GM11168 (cell line): ENCODE data around the gene ANKRD29.

ENCODE experiments used
- in situ Hi-C: fragments of 300-500 bp; cut with MboI; formaldehyde crosslinking; loops from one replicate; pipeline ENCODE4 v1.12.0; 2022; ENCODE audit warnings: low sequenced_read_pairs; ENCODE audit not compliant: unreplicated experiment

ANKRD29 gene

GRCh38 chr18:23688528-23688927, 25.8 kb upstream of the ANKRD29 start:
- in situ Hi-C loops, result no loop called here

- in situ Hi-C loops, result no loop called here
These were observed 21.9 kb upstream of the ANKRD29 start for GRCh38 chr18:23684515-23685197.

- in situ Hi-C loops, result no loop called here
These were observed 21.0 kb upstream of the ANKRD29 start for GRCh38 chr18:23683671-23684070.

GRCh38 chr18:23683155-23683554, 20.4 kb upstream of the ANKRD29 start:
- in situ Hi-C loops, result no loop called here

- in situ Hi-C loops, result no loop called here
These were observed 19.8 kb upstream of the ANKRD29 start for GRCh38 chr18:23682472-23682871.

GRCh38 chr18:23682045-23682444, 19.3 kb upstream of the ANKRD29 start:
- in situ Hi-C loops, result no loop called here

GRCh38 chr18:23675896-23676295, 13.2 kb upstream of the ANKRD29 start:
- in situ Hi-C loops, result no loop called here

- in situ Hi-C loops, result no loop called here
These were observed 12.5 kb upstream of the ANKRD29 start for GRCh38 chr18:23675236-23675635.

- in situ Hi-C loops, result no loop called here
These were observed 11.0 kb upstream of the ANKRD29 start for GRCh38 chr18:23673725-23674124.

- in situ Hi-C loops, result no loop called here
These were observed 8.9 kb upstream of the ANKRD29 start for GRCh38 chr18:23671564-23671963.

GRCh38 chr18:23669804-23670405, 7.2 kb upstream of the ANKRD29 start:
- in situ Hi-C loops, result no loop called here

- in situ Hi-C loops, result no loop called here
These were observed 6.6 kb upstream of the ANKRD29 start for GRCh38 chr18:23669202-23669766.

GRCh38 chr18:23668731-23669130, 6.0 kb upstream of the ANKRD29 start:
- in situ Hi-C loops, result no loop called here

- in situ Hi-C loops, result no loop called here
These were observed 4.4 kb upstream of the ANKRD29 start for GRCh38 chr18:23667114-23667513.

- in situ Hi-C loops, result no loop called here
These were observed 2.0 kb upstream of the ANKRD29 start for GRCh38 chr18:23664674-23665073.

- in situ Hi-C loops, result no loop called here
These were observed 889 bp downstream of the ANKRD29 start for GRCh38 chr18:23661735-23662308.

- in situ Hi-C loops, result no loop called here
These were observed 4.4 kb downstream of the ANKRD29 start for GRCh38 chr18:23658285-23658684.

GRCh38 chr18:23652232-23652631, 10.5 kb downstream of the ANKRD29 start:
- in situ Hi-C loops, result no loop called here

GRCh38 chr18:23650968-23651927, 11.5 kb downstream of the ANKRD29 start:
- in situ Hi-C loops, result no loop called here

GRCh38 chr18:23648940-23649607, 13.6 kb downstream of the ANKRD29 start:
- in situ Hi-C loops, result no loop called here
